ENCODE results near the gene POLR2B. TPM values are rescaled to one million over a fixed set of nuclear protein-coding genes. Genes with fewer than 3 reads are reported as not detected.

The POLR2B gene
- total RNA-seq, 1 donor = 99.2 TPM

DNA sequence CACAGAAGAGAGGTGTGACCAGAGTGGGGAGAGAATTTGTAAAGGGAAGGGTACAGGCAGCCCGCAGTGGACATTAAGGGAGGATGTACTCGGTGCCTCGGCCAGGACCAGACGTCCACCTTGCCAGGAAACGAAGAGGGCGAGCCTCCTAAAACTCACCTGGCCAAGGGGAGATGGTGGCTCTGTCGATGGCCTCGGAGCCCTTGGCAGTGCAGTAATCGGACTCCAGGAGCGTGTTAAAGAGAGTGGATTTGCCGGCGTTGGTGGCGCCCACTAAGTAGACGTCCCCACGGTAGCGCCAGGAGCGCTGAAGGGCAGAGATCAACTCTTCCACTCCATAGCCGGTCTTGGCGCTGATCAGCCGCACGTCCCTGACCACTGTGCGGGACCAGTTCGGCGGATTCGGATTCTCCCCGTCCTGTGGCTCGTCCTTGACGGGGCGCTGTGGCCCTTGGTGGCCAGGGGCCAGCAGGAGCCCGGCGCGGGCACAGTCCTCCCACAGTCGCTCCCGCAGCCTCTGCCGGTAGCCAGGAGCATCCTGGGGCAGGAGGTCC, 2.3 kb upstream of the POLR2B start:
- peak overlapping the region; percentile 63 for H2AFZ ChIP-seq (ENCODE audit: low read length)
- peak; percentile 79 for DNase-seq (ENCODE audit: insufficient read length, low spot score, missing footprints)
- TF ChIP-seq, protein P1, sequence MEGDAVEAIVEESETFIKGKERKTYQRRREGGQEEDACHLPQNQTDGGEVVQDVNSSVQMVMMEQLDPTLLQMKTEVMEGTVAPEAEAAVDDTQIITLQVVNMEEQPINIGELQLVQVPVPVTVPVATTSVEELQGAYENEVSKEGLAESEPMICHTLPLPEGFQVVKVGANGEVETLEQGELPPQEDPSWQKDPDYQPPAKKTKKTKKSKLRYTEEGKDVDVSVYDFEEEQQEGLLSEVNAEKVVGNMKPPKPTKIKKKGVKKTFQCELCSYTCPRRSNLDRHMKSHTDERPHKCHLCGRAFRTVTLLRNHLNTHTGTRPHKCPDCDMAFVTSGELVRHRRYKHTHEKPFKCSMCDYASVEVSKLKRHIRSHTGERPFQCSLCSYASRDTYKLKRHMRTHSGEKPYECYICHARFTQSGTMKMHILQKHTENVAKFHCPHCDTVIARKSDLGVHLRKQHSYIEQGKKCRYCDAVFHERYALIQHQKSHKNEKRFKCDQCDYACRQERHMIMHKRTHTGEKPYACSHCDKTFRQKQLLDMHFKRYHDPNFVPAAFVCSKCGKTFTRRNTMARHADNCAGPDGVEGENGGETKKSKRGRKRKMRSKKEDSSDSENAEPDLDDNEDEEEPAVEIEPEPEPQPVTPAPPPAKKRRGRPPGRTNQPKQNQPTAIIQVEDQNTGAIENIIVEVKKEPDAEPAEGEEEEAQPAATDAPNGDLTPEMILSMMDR (IDR thresholded peaks at IDR 0.05; ENCODE audit: extremely low read depth, low read depth, low read length) = no peak

DNA sequence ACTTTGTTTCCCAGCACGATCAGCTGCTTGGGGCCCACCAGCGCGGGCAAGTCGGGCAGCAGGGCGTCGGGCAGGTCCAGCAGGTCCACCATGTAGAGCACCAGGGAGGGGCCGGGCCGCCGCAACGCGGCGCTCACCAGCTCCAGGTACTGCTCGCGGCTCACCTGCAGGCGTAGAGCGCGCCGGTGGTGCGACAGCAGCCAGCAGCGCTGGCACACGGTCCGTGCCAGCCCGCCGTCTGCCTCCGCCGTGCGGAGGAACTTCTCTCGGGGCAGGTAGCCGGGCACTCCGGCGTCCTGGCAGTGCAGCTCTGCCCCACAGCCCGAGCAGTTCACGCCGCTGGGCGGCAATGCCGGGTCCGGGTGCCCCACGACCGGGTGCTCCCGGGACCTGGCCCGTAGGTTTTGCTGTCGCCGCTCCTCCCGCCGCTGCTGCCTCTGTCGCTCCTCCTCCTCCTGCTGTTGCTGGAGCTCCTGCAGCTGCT, 1.8 kb upstream of the POLR2B start:
- no peaks in the 10 kb centered on the region for H3K27me3 ChIP-seq (ENCODE audit: insufficient read depth, low read length)
- H2AFZ ChIP-seq (ENCODE audit: low read length) = peak overlapping the region; percentile 93
- H3K4me3 ChIP-seq (ENCODE audit: insufficient read depth, low read length) = peak overlapping the region; percentile 93
- H4K20me1 ChIP-seq (ENCODE audit: insufficient read depth, low read length) = peaks cover 33% of the 10 kb centered on the region
- peak; percentile 81 for DNase-seq (ENCODE audit: insufficient read length, low spot score, missing footprints)
- H3K9me3 ChIP-seq (ENCODE audit: low read depth, low read length) = no peaks in the 10 kb centered on the region
- H3K79me2 ChIP-seq (ENCODE audit: insufficient read depth, low read length) = peaks cover 73% of the 10 kb centered on the region
- H3K27ac ChIP-seq (ENCODE audit: low read depth, low read length) = peak overlapping the region; percentile 60
- H3K4me2 ChIP-seq (ENCODE audit: insufficient read depth, low read length) = peak overlapping the region; percentile 92
- peaks cover 17% of the 10 kb centered on the region for H3K4me1 ChIP-seq (ENCODE audit: insufficient read depth, low read length)
- peaks cover 20% of the 10 kb centered on the region for H3K36me3 ChIP-seq (ENCODE audit: insufficient read depth, low read length)
- TF ChIP-seq, protein P1 (IDR thresholded peaks at IDR 0.05; ENCODE audit: extremely low read depth, low read depth, low read length) = no peak

More for the DNA sequence above, 2.3 kb upstream of the POLR2B start:
- H3K9me3 ChIP-seq (ENCODE audit: low read depth, low read length) = no peaks in the 10 kb centered on the region
- peaks cover 68% of the 10 kb centered on the region for H3K79me2 ChIP-seq (ENCODE audit: insufficient read depth, low read length)
- H4K20me1 ChIP-seq (ENCODE audit: insufficient read depth, low read length) = peaks cover 28% of the 10 kb centered on the region
- no peaks in the 10 kb centered on the region for H3K27me3 ChIP-seq (ENCODE audit: insufficient read depth, low read length)
- peak overlapping the region; percentile 93 for H3K4me3 ChIP-seq (ENCODE audit: insufficient read depth, low read length)
- H3K27ac ChIP-seq (ENCODE audit: low read depth, low read length) = peak overlapping the region; percentile 60
- peaks cover 16% of the 10 kb centered on the region for H3K4me1 ChIP-seq (ENCODE audit: insufficient read depth, low read length)
- H3K4me2 ChIP-seq (ENCODE audit: insufficient read depth, low read length) = peak overlapping the region; percentile 92
- H3K36me3 ChIP-seq (ENCODE audit: insufficient read depth, low read length) = peaks cover 25% of the 10 kb centered on the region

DNA sequence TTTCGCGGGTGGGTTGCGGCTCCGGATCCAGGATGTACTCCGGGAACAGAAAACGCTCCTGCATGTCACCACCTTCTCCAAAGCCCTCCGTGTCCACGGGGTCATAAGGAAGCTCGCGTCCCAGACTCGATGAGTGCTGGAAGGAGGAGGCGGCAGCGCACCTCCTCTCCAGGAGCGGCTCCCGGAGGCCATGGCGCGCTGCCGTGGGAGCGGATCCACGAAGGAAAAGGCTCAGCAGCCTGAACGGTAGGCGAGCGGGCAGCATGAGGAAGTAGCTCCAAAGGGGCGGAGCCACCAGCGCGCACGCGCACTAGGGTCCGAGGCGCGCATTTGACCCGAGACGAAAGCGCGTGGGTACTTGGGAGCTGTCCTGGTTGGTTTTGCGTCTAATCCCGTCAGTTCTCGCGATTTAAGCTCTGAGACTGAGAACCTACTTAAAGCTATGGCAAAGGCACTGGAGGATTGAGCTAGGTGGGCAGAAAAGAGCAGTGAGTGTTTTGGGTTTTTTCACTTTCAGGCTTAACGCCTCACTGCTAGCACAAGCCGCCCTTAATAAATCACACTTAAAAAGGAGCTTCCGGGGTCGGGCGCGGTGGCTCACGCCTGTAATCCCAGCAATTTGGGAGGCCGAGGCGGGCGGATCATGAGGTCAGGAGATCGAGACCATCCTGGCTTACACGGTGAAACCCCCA, 1.2 kb upstream of the POLR2B start, which contains the start of gene NOA1:
TSS of gene NOA1 (minus strand) at position 286 of the 692 bp plus-strand sequence. CDS start at position 265, 21 bp downstream.
- Histone ChIP-seq H3K9me3 (ENCODE audit: low read depth, low read length) (no peaks in the 10 kb centered on the region), H3K27me3 (ENCODE audit: insufficient read depth, low read length) (no peaks in the 10 kb centered on the region), H3K4me3 (ENCODE audit: insufficient read depth, low read length) (peak within 1 kb of the TSS; percentile 93), H3K4me2 (ENCODE audit: insufficient read depth, low read length) (peak within 1 kb of the TSS; percentile 92), H3K4me1 (ENCODE audit: insufficient read depth, low read length) (peaks cover 17% of the 10 kb centered on the region), H3K79me2 (ENCODE audit: insufficient read depth, low read length) (peaks cover 76% of the 10 kb centered on the region), H3K27ac (ENCODE audit: low read depth, low read length) (peak within 1 kb of the TSS; percentile 94), H2AFZ (ENCODE audit: low read length) (peak within 1 kb of the TSS; percentile 94), H4K20me1 (ENCODE audit: insufficient read depth, low read length) (peaks cover 37% of the 10 kb centered on the region), H3K36me3 (ENCODE audit: insufficient read depth, low read length) (peaks cover 14% of the 10 kb centered on the region)
- TF ChIP-seq, protein P1 (IDR thresholded peaks at IDR 0.05; ENCODE audit: extremely low read depth, low read depth, low read length) = no peak
- peak; percentile 98 for DNase-seq (ENCODE audit: insufficient read length, low spot score, missing footprints)
